ENCODE results near the gene ACACA.
A peak's percentile ranks its signal among the peaks of the same experiment; 100 is the strongest.

ACACA gene

GRCh38 chr17:37179893-37180292 is 226.7 kb downstream of the ACACA start:
- no peak for TF ChIP-seq CTCF (conservative IDR thresholded peaks at IDR 0.05; ENCODE audit: low read depth)
- no peak overlapping the region for H3K27ac ChIP-seq
- DNase-seq (ENCODE audit: low spot score): peak; percentile 64
- ChIA-PET POLR2A (ENCODE audit: low non-redundant PET) (no interaction called here), CTCF (no interaction called here)

- ChIA-PET CTCF (interaction anchor here (0.6 kb wide), 1 partner anchor 270 kb away, joined by 3 read pairs; no protein-coding TSS in a partner anchor), POLR2A (ENCODE audit: low non-redundant PET) (no interaction called here)
- no peak for TF ChIP-seq CTCF (conservative IDR thresholded peaks at IDR 0.05; ENCODE audit: low read depth)
- no peak overlapping the region for H3K27ac ChIP-seq
- DNase-seq (ENCODE audit: low spot score): no peak
These were observed 229.3 kb downstream of the ACACA start for GRCh38 chr17:37177254-37177870.

- peak; percentile 12 for DNase-seq (ENCODE audit: low spot score)
- H3K27ac ChIP-seq: no peak overlapping the region
These were observed 229.9 kb downstream of the ACACA start for GRCh38 chr17:37176723-37177122.

GRCh38 chr17:37174205-37174604 is 232.4 kb downstream of the ACACA start:
- H3K27ac ChIP-seq: no peak overlapping the region
- no peak for DNase-seq (ENCODE audit: low spot score)
- ChIA-PET CTCF (interaction anchor here (0.7 kb wide), 1 partner anchor 102 kb away, joined by 3 read pairs; no protein-coding TSS in a partner anchor), POLR2A (ENCODE audit: low non-redundant PET) (no interaction called here)
- TF ChIP-seq CTCF (conservative IDR thresholded peaks at IDR 0.05; ENCODE audit: low read depth): no peak

More at GRCh38 chr17:37176723-37177122, 229.9 kb downstream of the ACACA start:
- no peak for TF ChIP-seq CTCF (conservative IDR thresholded peaks at IDR 0.05; ENCODE audit: low read depth)
- POLR2A ChIA-PET (ENCODE audit: low non-redundant PET): no interaction called here
- CTCF ChIA-PET: interaction anchor here (0.6 kb wide), 1 partner anchor 270 kb away, joined by 3 read pairs; no protein-coding TSS in a partner anchor

GRCh38 chr17:37170881-37171425 is 235.7 kb downstream of the ACACA start:
- DNase-seq (ENCODE audit: low spot score): no peak
- no peak for TF ChIP-seq CTCF (conservative IDR thresholded peaks at IDR 0.05; ENCODE audit: low read depth)
- no peak overlapping the region for H3K27ac ChIP-seq
- ChIA-PET POLR2A (ENCODE audit: low non-redundant PET) (no interaction called here), CTCF (interaction anchor here (0.6 kb wide), 1 partner anchor 231 kb away, joined by 3 read pairs; no protein-coding TSS in a partner anchor)

- DNase-seq (ENCODE audit: low spot score): no peak
- no peak for TF ChIP-seq CTCF (conservative IDR thresholded peaks at IDR 0.05; ENCODE audit: low read depth)
- ChIA-PET POLR2A (ENCODE audit: low non-redundant PET) (no interaction called here), CTCF (no interaction called here)
- no peak overlapping the region for H3K27ac ChIP-seq
These were observed 237.8 kb downstream of the ACACA start for GRCh38 chr17:37168731-37169353.
